Endothelial cell of umbilical vein (primary cell): Measurements from ENCODE around the gene ATP13A2. TPM values are rescaled to one million over a fixed set of nuclear protein-coding genes. Genes with fewer than 3 reads are reported as not detected.

Source experiments
- BruUV-seq: library from RNA; stranded (reverse); fragments of 400-500 nt; replicated peaks from 2 replicates; lab custom pipeline; 2021; lab: Mats Ljungman, UMichigan
- CTCF ChIA-PET: fragments of 300-600, 350-600 bp; sonication (Branson Sonifier 250); formaldehyde crosslinking; loops from one replicate; lab custom pipeline; 2021; ENCODE audit warnings: antibody characterized with exemption, inconsistent platforms; lab: Charles Lee
- POLR2A ChIA-PET: fragments of 300-600, 350-600 bp; sonication (Branson Sonifier 250); formaldehyde crosslinking; loops from one replicate; lab custom pipeline; 2021; ENCODE audit warnings: antibody characterized with exemption, inconsistent platforms; lab: Charles Lee
- DNase-seq: peaks from one replicate; pipeline ENCODE4 v3.0.0-alpha.2; 2011; ENCODE audit warnings: low read depth, low spot score
- FAIRE-seq: peaks from 2 replicates; lab custom pipeline; 2011; peaks lifted over from hg19 to GRCh38; lab: Jason Lieb, UNC
- H2AFZ ChIP-seq: 2 replicates; pipeline ENCODE4 v1.6.0; 2012; ENCODE audit warnings: low read depth, low read length, control low read depth, inconsistent platforms
- H3K27ac ChIP-seq: 2 replicates; pipeline ENCODE4 v1.5.1; 2011; ENCODE audit warnings: low read depth, mild to moderate bottlenecking, control low read depth, low read length, moderate library complexity; ENCODE audit not compliant: insufficient read depth
- H3K27me3 ChIP-seq, 2 experiments: 2 replicates each; pipeline versions ENCODE4 v1.6.0 to v1.6.1; 2011; ENCODE audit warnings: low read length in 2 of 2, mixed read lengths in 1 of 2; ENCODE audit not compliant: control insufficient read depth in 2 of 2, insufficient read depth in 2 of 2
- H3K36me3 ChIP-seq, 2 experiments: 2 replicates in 1 of 2; 3 replicates in 1 of 2; pipeline ENCODE4 v1.5.1; 2011; ENCODE audit warnings: low read length in 2 of 2, mild to moderate bottlenecking in 1 of 2, moderate library complexity in 1 of 2; ENCODE audit not compliant: control insufficient read depth in 2 of 2, insufficient read depth in 2 of 2; ENCODE audit errors: extremely low read depth in 1 of 2
- H3K4me1 ChIP-seq: 3 replicates; pipeline ENCODE4 v1.5.1; 2011; ENCODE audit warnings: mild to moderate bottlenecking, low read length; ENCODE audit not compliant: control insufficient read depth, insufficient read depth; ENCODE audit errors: extremely low read depth
- H3K4me2 ChIP-seq: 2 replicates; pipeline ENCODE4 v1.6.1; 2011; ENCODE audit warnings: low read length, control low read depth, mixed read lengths; ENCODE audit not compliant: insufficient read depth
- H3K4me3 ChIP-seq, 3 experiments: fragments of 200-600 bp in 1 of 3; sonication (generic), shearing (Covaris generic) in 1 of 3; replicated peaks in 1 of 3; 2 replicates each; pipeline ENCODE4 v1.5.1; 2011 to 2016; ENCODE audit warnings: control low read depth in 3 of 3, low read length in 3 of 3, mild to moderate bottlenecking in 2 of 3, inconsistent platforms in 1 of 3, low read depth in 1 of 3, moderate library complexity in 1 of 3; ENCODE audit not compliant: insufficient read depth in 1 of 3
- H3K79me2 ChIP-seq: 2 replicates; pipeline ENCODE4 v1.6.0; 2012; ENCODE audit warnings: low read length, inconsistent platforms; ENCODE audit not compliant: control insufficient read depth, insufficient read depth
- H3K9ac ChIP-seq: replicated peaks from 2 replicates; pipeline ENCODE3; 2011; ENCODE audit warnings: low read length, control low read depth; ENCODE audit not compliant: insufficient read depth; ENCODE audit errors: extremely low read depth
- H3K9me1 ChIP-seq: replicated peaks from 3 replicates; pipeline ENCODE4 v1.6.0; 2011; ENCODE audit warnings: mild to moderate bottlenecking, low read length; ENCODE audit not compliant: control insufficient read depth, insufficient read depth; ENCODE audit errors: extremely low read depth
- H3K9me3 ChIP-seq: replicated peaks from 2 replicates; pipeline ENCODE4 v1.5.1; 2012; ENCODE audit warnings: low read length, inconsistent platforms; ENCODE audit not compliant: control insufficient read depth, insufficient read depth
- H4K20me1 ChIP-seq: replicated peaks from 2 replicates; pipeline ENCODE3; 2011; ENCODE audit warnings: mild to moderate bottlenecking, low read length; ENCODE audit not compliant: control insufficient read depth, insufficient read depth; ENCODE audit errors: extremely low read depth
- CTCF ChIP-seq, 2 donors: IDR thresholded peaks; 1 replicate in 1 of 2; 2 replicates in 1 of 2; pipeline ENCODE4 v1.5.1; 2011; ENCODE audit warnings: low read length in 2 of 2, mild to moderate bottlenecking in 2 of 2, moderate library complexity in 2 of 2, control low read depth in 1 of 2, inconsistent platforms in 1 of 2, low read depth in 1 of 2; ENCODE audit not compliant: insufficient read depth in 1 of 2; ENCODE audit errors: extremely low read depth in 1 of 2
- EZH2 ChIP-seq: IDR thresholded peaks from 2 replicates; pipeline ENCODE4 v1.6.1; 2012; ENCODE audit warnings: borderline replicate concordance, low read depth, mild to moderate bottlenecking, moderate library complexity, low read length, inconsistent platforms; ENCODE audit not compliant: severe bottlenecking
- FOS ChIP-seq: IDR thresholded peaks from 2 replicates; pipeline ENCODE4 v1.6.1; 2011; ENCODE audit warnings: mild to moderate bottlenecking, low read length, moderate library complexity, borderline replicate concordance; ENCODE audit not compliant: insufficient read depth
- GATA2 ChIP-seq: IDR thresholded peaks from 2 replicates; pipeline ENCODE4 v1.7.0; 2011; ENCODE audit warnings: low read depth, mild to moderate bottlenecking, moderate library complexity, mixed read lengths, low read length; ENCODE audit not compliant: insufficient read length, insufficient read depth
- JUN ChIP-seq: IDR thresholded peaks from 2 replicates; pipeline ENCODE4 v1.6.1; 2011; ENCODE audit warnings: borderline replicate concordance, low read depth; ENCODE audit not compliant: insufficient read length, insufficient read depth
- MAX ChIP-seq: IDR thresholded peaks from 2 replicates; pipeline ENCODE4 v1.6.1; 2011; ENCODE audit not compliant: insufficient read depth, insufficient read length
- POLR2A ChIP-seq: IDR thresholded peaks from 2 replicates; pipeline ENCODE4 v1.6.1; 2012; ENCODE audit warnings: low read depth, mild to moderate bottlenecking, control low read depth, low read length
- dilution Hi-C: fragments of 300-500 bp; cut with MboI; formaldehyde crosslinking; loops from one replicate; pipeline ENCODE4 v1.15.0; 2019; ENCODE audit warnings: low sequenced_read_pairs; ENCODE audit not compliant: extremely low pct_ligation_motif_present
- intact Hi-C: fragments of 100-400 bp; cut with micrococcal nuclease; formaldehyde crosslinking; loops from one replicate; pipeline ENCODE4 v1.10.0; 2022
- polyA plus RNA-seq, 4 experiments: library from polyadenylated mRNA; depleted of rRNA in 3 of 4; stranded (reverse) in 3 of 4; unstranded in 1 of 4; fragments of >200 nt; gene quantifications; 2 replicates each; pipeline versions ENCODE4 v1.2.1 to v1.2.3, GENCODE V29; 2011 to 2012; ENCODE audit warnings: missing spikeins in 1 of 4
- total RNA-seq: library from RNA; stranded (reverse); gene quantifications from 2 replicates; pipeline ENCODE4 v1.2.3, GENCODE V29; 2021

Gene ATP13A2
- total and polyA plus RNA-seq, 2 donors (not counting 3 experiments of a cell fraction or from before 2014, with no cell fraction given): 44.9 to 60.6 TPM

GRCh38 chr1:16970132-16970910 is 41.4 kb downstream of the ATP13A2 start:
- no peaks in the 10 kb centered on the region for H3K27me3 ChIP-seq
- no peaks in the 10 kb centered on the region for H3K79me2 ChIP-seq
- no TSS peak for BruUV-seq
- no peak for FAIRE-seq
- no peak for DNase-seq
- no peaks in the 10 kb centered on the region for H3K9me3 ChIP-seq
- ChIA-PET POLR2A (interaction anchor here (0.6 kb wide), 1 partner anchor 58 kb away, joined by 4 read pairs; no protein-coding TSS in a partner anchor), CTCF (interaction anchor here (1.1 to 1.6 kb wide), 2 partner anchors 10 to 15 kb away, joined by 4 to 11 read pairs; no protein-coding TSS in a partner anchor)
- H3K27ac ChIP-seq: no peak overlapping the region
- H3K4me2 ChIP-seq: no peak overlapping the region
- H3K4me1 ChIP-seq: peaks cover 11% of the 10 kb centered on the region
- H3K9me1 ChIP-seq: no peaks in the 10 kb centered on the region
- intact Hi-C loops: no loop called here
- H3K4me3 ChIP-seq: no peak overlapping the region
- H3K36me3 ChIP-seq: peaks cover 0 to 16% of the 10 kb centered on the region in 2 experiments
- dilution Hi-C loops: no loop called here
- H3K9ac ChIP-seq: no peak overlapping the region
- H4K20me1 ChIP-seq: no peaks in the 10 kb centered on the region
- TF ChIP-seq GATA2: no peak
- no peak for TF ChIP-seq JUN
- TF ChIP-seq POLR2A: no peak
- TF ChIP-seq CTCF (IDR thresholded peaks at IDR 0.05; ENCODE audit: extremely low read depth in 1 of 2, insufficient read depth in 1 of 2, low read depth in 1 of 2, low read length in 2 of 2): no peak
- no peak overlapping the region for H2AFZ ChIP-seq

- intact Hi-C loops: no loop called here
- dilution Hi-C loops: no loop called here
- ChIA-PET CTCF (interaction anchor here (1.1 to 1.6 kb wide), 2 partner anchors 9 to 16 kb away, joined by 4 to 11 read pairs; no protein-coding TSS in a partner anchor), POLR2A (no interaction called here)
- BruUV-seq: no TSS peak
- H2AFZ ChIP-seq: no peak overlapping the region
- H4K20me1 ChIP-seq: no peaks in the 10 kb centered on the region
- no peaks in the 10 kb centered on the region for H3K9me3 ChIP-seq
- H3K4me3 ChIP-seq: no peak overlapping the region
- no peaks in the 10 kb centered on the region for H3K9me1 ChIP-seq
- no peaks in the 10 kb centered on the region for H3K79me2 ChIP-seq
- no peaks in the 10 kb centered on the region for H3K27me3 ChIP-seq
- H3K4me2 ChIP-seq: no peak overlapping the region
- peaks cover 11% of the 10 kb centered on the region for H3K4me1 ChIP-seq
- no peak overlapping the region for H3K27ac ChIP-seq
- no peak for DNase-seq
- peaks cover 0 to 11% of the 10 kb centered on the region in 2 experiments for H3K36me3 ChIP-seq
- TF ChIP-seq MAX: no peak
- no peak for TF ChIP-seq EZH2
- no peak for TF ChIP-seq FOS
- no peak for TF ChIP-seq JUN
- no peak for TF ChIP-seq CTCF (IDR thresholded peaks at IDR 0.05; ENCODE audit: extremely low read depth in 1 of 2, insufficient read depth in 1 of 2, low read depth in 1 of 2, low read length in 2 of 2)
- TF ChIP-seq POLR2A: no peak
- FAIRE-seq: no peak
- H3K9ac ChIP-seq: no peak overlapping the region
Measured at GRCh38 chr1:16969651-16970050, 42.1 kb downstream of the ATP13A2 start.
